Esophagus squamous epithelium (tissue), 4 donors: Measurements from ENCODE around the gene TMCC1.

Experiments used
- CTCF ChIP-seq, 6 experiments: fragments of 450-650 bp in 4 of 6; fragments of 200-600 bp in 2 of 6; sonication (generic) in 2 of 6; IDR thresholded peaks; one replicate each; pipeline ENCODE4 v1.5.1; 2016 to 2019; ENCODE audit warnings: antibody characterized with exemption in 6 of 6, mild to moderate bottlenecking in 4 of 6, moderate library complexity in 4 of 6
- POLR2A ChIP-seq, 4 donors: fragments of 450-650 bp; IDR thresholded peaks; one replicate each; pipeline ENCODE4 v1.6.1; 2017; ENCODE audit warnings: antibody characterized with exemption in 4 of 4, mild to moderate bottlenecking in 4 of 4, moderate library complexity in 3 of 4

- peak; percentile 83 to 96 (median 87) for TF ChIP-seq CTCF (IDR thresholded peaks at IDR 0.05)
- no peak for TF ChIP-seq POLR2A (IDR thresholded peaks at IDR 0.05)
Observed at GRCh38 chr3:129934234-129935123, 41.0 kb upstream of the TMCC1 start.
